Daoy (cell line): ENCODE data around the gene JPT2. TPM values are rescaled to one million over a fixed set of nuclear protein-coding genes. Genes with fewer than 3 reads are reported as not detected.

ENCODE experiments used
- DNase-seq: peaks from one replicate; pipeline ENCODE4 v3.0.0-alpha.2; 2015; ENCODE audit warnings: low read depth
- total RNA-seq: library from RNA; depleted of rRNA; stranded (reverse); fragments of >200 nt; shearing (Covaris generic); gene quantifications from 2 replicates; pipeline ENCODE4 v1.2.3, GENCODE V29; 2014

JPT2 gene
- total RNA-seq, 1 experiment from 2014 or later: 75.4 TPM

GRCh38 chr16:1674751-1675664 lies 3.1 kb upstream of the JPT2 start:
- peak; percentile 67 for DNase-seq

- DNase-seq: no peak
Observed at GRCh38 chr16:1676661-1677060, 1.4 kb upstream of the JPT2 start.

- no peak for DNase-seq
Observed at GRCh38 chr16:1677339-1677738, 740 bp upstream of the JPT2 start.

- peak; percentile 45 for DNase-seq
Observed at GRCh38 chr16:1678500-1679098, 520 bp downstream of the JPT2 start.

- no peak for DNase-seq
Observed at GRCh38 chr16:1680361-1680760, 2.3 kb downstream of the JPT2 start.

- no peak for DNase-seq
Observed at GRCh38 chr16:1681032-1681431, 3.0 kb downstream of the JPT2 start.

- DNase-seq: no peak
Observed at GRCh38 chr16:1687427-1688316, 9.6 kb downstream of the JPT2 start.

- peak; percentile 71 for DNase-seq
Observed at GRCh38 chr16:1688807-1689560, 10.9 kb downstream of the JPT2 start.

- no peak for DNase-seq
Observed at GRCh38 chr16:1689853-1690252, 11.8 kb downstream of the JPT2 start.

- DNase-seq: no peak
Observed at GRCh38 chr16:1690810-1691209, 12.7 kb downstream of the JPT2 start.

- no peak for DNase-seq
Observed at GRCh38 chr16:1691276-1691675, 13.2 kb downstream of the JPT2 start.

GRCh38 chr16:1691956-1692355 lies 13.9 kb downstream of the JPT2 start:
- peak; percentile 72 for DNase-seq

GRCh38 chr16:1696863-1697262 lies 18.8 kb downstream of the JPT2 start:
- DNase-seq: no peak

- DNase-seq: no peak
Observed at GRCh38 chr16:1698680-1699079, 20.6 kb downstream of the JPT2 start.

- no peak for DNase-seq
Observed at GRCh38 chr16:1700246-1700645, 22.2 kb downstream of the JPT2 start.

GRCh38 chr16:1701216-1701878 lies 23.3 kb downstream of the JPT2 start:
- DNase-seq: no peak

GRCh38 chr16:1705324-1705687 lies 27.2 kb downstream of the JPT2 start:
- DNase-seq: peak; percentile 28

- DNase-seq: peak; percentile 92
Observed at GRCh38 chr16:1705688-1706385, 27.8 kb downstream of the JPT2 start, which contains the start of gene MAPK8IP3. Gene MAPK8IP3, plus strand, starts transcription at chr16:1706195. Its CDS starts 145 bp downstream, at chr16:1706340.

- no peak for DNase-seq
Observed at GRCh38 chr16:1706386-1707192, 28.5 kb downstream of the JPT2 start.
